ENCODE results near the gene CNNM3.

CNNM3 gene

GRCh38 chr2:96864343-96865091 is 48.4 kb downstream of the CNNM3 start:
- DNase-seq (ENCODE audit: low spot score) = no peak

- no peak for DNase-seq (ENCODE audit: low spot score)
These were observed 49.6 kb downstream of the CNNM3 start for GRCh38 chr2:96865654-96866053.

- DNase-seq (ENCODE audit: low spot score) = no peak
These were observed 50.1 kb downstream of the CNNM3 start for GRCh38 chr2:96866149-96866548.

GRCh38 chr2:96866586-96866985 is 50.5 kb downstream of the CNNM3 start:
- DNase-seq (ENCODE audit: low spot score) = no peak

GRCh38 chr2:96866986-96867755 is 51.1 kb downstream of the CNNM3 start:
- DNase-seq (ENCODE audit: low spot score) = no peak

GRCh38 chr2:96867756-96868554 is 51.9 kb downstream of the CNNM3 start:
- no peak for DNase-seq (ENCODE audit: low spot score)

- DNase-seq (ENCODE audit: low spot score) = peak; percentile 91
These were observed 52.6 kb downstream of the CNNM3 start for GRCh38 chr2:96868555-96869280.

GRCh38 chr2:96869281-96869821 is 53.3 kb downstream of the CNNM3 start:
- peak; percentile 93 for DNase-seq (ENCODE audit: low spot score)

GRCh38 chr2:96869822-96870625 is 54.0 kb downstream of the CNNM3 start, which contains the start of gene SEMA4C:
SEMA4C (minus strand) TSS chr2:96870080; CDS start chr2:96867886, 2,194 bp downstream.
- peak; percentile 85 for DNase-seq (ENCODE audit: low spot score)

GRCh38 chr2:96870626-96871255 is 54.7 kb downstream of the CNNM3 start:
- no peak for DNase-seq (ENCODE audit: low spot score)

- no peak for DNase-seq (ENCODE audit: low spot score)
These were observed 56.7 kb downstream of the CNNM3 start for GRCh38 chr2:96872591-96873349.

- DNase-seq (ENCODE audit: low spot score) = no peak
These were observed 57.6 kb downstream of the CNNM3 start for GRCh38 chr2:96873651-96874096.

GRCh38 chr2:96874198-96874831 is 58.2 kb downstream of the CNNM3 start:
- DNase-seq (ENCODE audit: low spot score) = no peak

GRCh38 chr2:96875498-96876268 is 59.6 kb downstream of the CNNM3 start:
- DNase-seq (ENCODE audit: low spot score) = no peak

- no peak for DNase-seq (ENCODE audit: low spot score)
These were observed 60.4 kb downstream of the CNNM3 start for GRCh38 chr2:96876269-96877041.

GRCh38 chr2:96877042-96877451 is 61.0 kb downstream of the CNNM3 start:
- no peak for DNase-seq (ENCODE audit: low spot score)

GRCh38 chr2:96877631-96878092 is 61.6 kb downstream of the CNNM3 start:
- no peak for DNase-seq (ENCODE audit: low spot score)

All from left forelimb (tissue), 1 donor.